Transverse colon (tissue), 4 donors: ENCODE results near the gene NKAIN2. TPM values are rescaled to one million over a fixed set of nuclear protein-coding genes. Genes with fewer than 3 reads are reported as not detected.
"Not testable (repeated sequence)": the region's sequence is repeated elsewhere in the genome, so short reads cannot be mapped to it uniquely, and the experiment has no call there.

ENCODE experiments used
- DNase-seq: peaks from one replicate; pipeline ENCODE4 v3.0.0-alpha.2; 2019
- H3K27ac ChIP-seq, 4 donors: fragments of 200-600 bp; sonication (generic); 2 replicates each; pipeline ENCODE4 v1.5.1; 2016 to 2018; ENCODE audit warnings: inconsistent platforms in 4 of 4
- H3K27me3 ChIP-seq: fragments of 200-600 bp; sonication (generic); 2 replicates; pipeline ENCODE4 v1.5.1; 2017; ENCODE audit warnings: inconsistent platforms
- H3K36me3 ChIP-seq, 4 donors: fragments of 200-600 bp; sonication (generic); 2 replicates each; pipeline ENCODE4 v1.5.1; 2017 to 2019; ENCODE audit warnings: inconsistent platforms in 4 of 4
- H3K4me1 ChIP-seq, 4 donors: fragments of 200-600 bp; sonication (generic); 2 replicates each; pipeline ENCODE4 v1.5.1; 2017 to 2020; ENCODE audit warnings: inconsistent platforms in 4 of 4
- H3K4me3 ChIP-seq, 4 donors: fragments of 200-600 bp; sonication (generic); 1 replicate in 1 of 4; 2 replicates in 3 of 4; pipeline versions ENCODE4 v1.5.1 to v1.6.1; 2017 to 2019; ENCODE audit warnings: inconsistent platforms in 4 of 4
- H3K9me3 ChIP-seq, 2 donors: fragments of 200-600 bp; sonication (generic); 2 replicates each; pipeline ENCODE4 v1.5.1; 2017 to 2019; ENCODE audit warnings: inconsistent platforms in 2 of 2
- CTCF ChIP-seq, 5 experiments: fragments of 200-600 bp in 3 of 5; fragments of 450-650 bp in 2 of 5; sonication (generic) in 3 of 5; IDR thresholded peaks; 1 replicate in 2 of 5; 2 replicates in 3 of 5; pipeline ENCODE4 v1.5.1; 2016 to 2017; ENCODE audit warnings: antibody characterized with exemption in 5 of 5, inconsistent platforms in 3 of 5, mild to moderate bottlenecking in 2 of 5, moderate library complexity in 1 of 5
- EP300 ChIP-seq: sonication (generic); formaldehyde crosslinking; IDR thresholded peaks from one replicate; pipeline ENCODE4 v1.6.1; 2017; ENCODE audit warnings: antibody characterized with exemption, low read depth
- POLR2A ChIP-seq: fragments of 450-650 bp; IDR thresholded peaks from one replicate; pipeline ENCODE4 v1.6.1; 2016; ENCODE audit warnings: antibody characterized with exemption, mild to moderate bottlenecking, moderate library complexity
- POLR2AphosphoS5 ChIP-seq, 3 donors: sonication (generic); formaldehyde crosslinking; IDR thresholded peaks; one replicate each; pipeline ENCODE4 v1.6.1; 2016; ENCODE audit warnings: antibody characterized with exemption in 3 of 3
- WGBS, 2 donors: methylation state at CpG; one replicate each; pipeline ENCODE4 v1.1.5; 2018; ENCODE audit warnings: low coverage in 1 of 2; 5-methylcytosine and 5-hydroxymethylcytosine counted together
- in situ Hi-C, 4 donors: fragments of 200-750 bp; cut with MboI; loops; one replicate each; pipeline versions ENCODE4 v1.15.0 to v1.15.1; 2017; ENCODE audit warnings: low sequenced_read_pairs in 3 of 4, low pct_ligation_motif_present in 1 of 4, low pct_unique_long_range_greater_than_20kb in 1 of 4
- intact Hi-C: fragments of 100-400 bp; cut with DNase I; formaldehyde crosslinking; loops from one replicate; pipeline ENCODE4 v1.15.1; 2023; ENCODE audit warnings: low total_unique reads
- total RNA-seq, 4 donors: library from RNA; depleted of rRNA; stranded (reverse); fragments of >200 nt; gene quantifications; one replicate each; pipeline ENCODE4 v1.1.0, GENCODE V29; 2016

NKAIN2 gene
- total RNA-seq, 4 donors from 2014 or later: 0.32 TPM; not detected in 3

GRCh38 chr6:124446961-124447360 lies 643.3 kb downstream of the NKAIN2 start:
- TF ChIP-seq EP300 (no peak), POLR2AphosphoS5 (IDR thresholded peaks at IDR 0.05) (no peak), POLR2A (no peak), CTCF (IDR thresholded peaks at IDR 0.05) (no peak)
- no peak overlapping the region for H3K4me3 ChIP-seq
- no peak overlapping the region for H3K27ac ChIP-seq
- H3K9me3 ChIP-seq: no peaks in the 10 kb centered on the region
- H3K36me3 ChIP-seq: no peaks in the 10 kb centered on the region
- no peaks in the 10 kb centered on the region for H3K4me1 ChIP-seq
- in situ Hi-C loops (no loop called here), intact Hi-C loops (no loop called here)
- no peak for DNase-seq
- no peaks in the 10 kb centered on the region for H3K27me3 ChIP-seq
- 31 to 38% methylated on average over 3 of the region's 3 CpGs for WGBS, 2 donors

- in situ Hi-C loops (no loop called here), intact Hi-C loops (no loop called here)
- DNase-seq: no peak
- no peaks in the 10 kb centered on the region for H3K4me1 ChIP-seq
- TF ChIP-seq EP300 (no peak), POLR2A (no peak), CTCF (IDR thresholded peaks at IDR 0.05) (no peak), POLR2AphosphoS5 (IDR thresholded peaks at IDR 0.05) (no peak)
- no peaks in the 10 kb centered on the region for H3K36me3 ChIP-seq
- WGBS, 2 donors: 71 to 87% methylated on average over 2 of the region's 2 CpGs
- no peak overlapping the region for H3K27ac ChIP-seq
- no peaks in the 10 kb centered on the region for H3K27me3 ChIP-seq
- H3K9me3 ChIP-seq: no peaks in the 10 kb centered on the region
- H3K4me3 ChIP-seq: no peak overlapping the region
Measured at GRCh38 chr6:124459268-124459667, 655.6 kb downstream of the NKAIN2 start.

- no peaks in the 10 kb centered on the region for H3K27me3 ChIP-seq
- intact Hi-C loops (no loop called here), in situ Hi-C loops (no loop called here)
- H3K4me3 ChIP-seq: no peak overlapping the region
- 64 to 72% methylated on average over 3 of the region's 3 CpGs for WGBS, 2 donors
- H3K27ac ChIP-seq: no peak overlapping the region
- DNase-seq: no peak
- TF ChIP-seq EP300 (no peak), POLR2AphosphoS5 (IDR thresholded peaks at IDR 0.05) (no peak), CTCF (IDR thresholded peaks at IDR 0.05) (no peak), POLR2A (no peak)
- no peaks in the 10 kb centered on the region for H3K36me3 ChIP-seq
- no peaks in the 10 kb centered on the region for H3K4me1 ChIP-seq
- H3K9me3 ChIP-seq: no peaks in the 10 kb centered on the region
Measured at GRCh38 chr6:124462750-124463149, 659.1 kb downstream of the NKAIN2 start.

- intact Hi-C loops: no loop called here
Measured at GRCh38 chr6:124463271-124463670, 659.6 kb downstream of the NKAIN2 start.

GRCh38 chr6:124464600-124464999 lies 660.9 kb downstream of the NKAIN2 start:
- DNase-seq, H3K4me3 ChIP-seq, H3K4me1 ChIP-seq, H3K27me3 ChIP-seq, in situ Hi-C loops, H3K36me3 ChIP-seq, H3K27ac ChIP-seq, intact Hi-C loops, H3K9me3 ChIP-seq: not testable (repeated sequence)
- 73 to 80% methylated on average over 1 to 2 of the region's 2 CpGs for WGBS, 2 donors

More at GRCh38 chr6:124463271-124463670, 659.6 kb downstream of the NKAIN2 start:
- Histone ChIP-seq H3K9me3 (no peaks in the 10 kb centered on the region), H3K27ac (no peak overlapping the region), H3K4me3 (no peak overlapping the region), H3K27me3 (no peaks in the 10 kb centered on the region), H3K4me1 (no peaks in the 10 kb centered on the region), H3K36me3 (no peaks in the 10 kb centered on the region)
- no peak for TF ChIP-seq POLR2A
- no peak for TF ChIP-seq CTCF (IDR thresholded peaks at IDR 0.05)
- TF ChIP-seq POLR2AphosphoS5 (IDR thresholded peaks at IDR 0.05): no peak
- no peak for TF ChIP-seq EP300
- no peak for DNase-seq
- in situ Hi-C loops: no loop called here
- 76 to 80% methylated on average over 3 of the region's 3 CpGs for WGBS, 2 donors
